Liver (tissue), 9 donors: ENCODE measurements around the gene ANKS3. TPM values are rescaled to one million over a fixed set of nuclear protein-coding genes. Genes with fewer than 3 reads are reported as not detected.

Experiments used
- DNase-seq: peaks from one replicate; pipeline ENCODE4 v3.0.0-alpha.2; 2017; ENCODE audit warnings: low spot score
- H3K27ac ChIP-seq, 2 donors: one replicate each; pipeline ENCODE4 v1.7.0; 2013; ENCODE audit warnings: inconsistent platforms in 2 of 2, low read length in 2 of 2, control low read depth in 1 of 2, low read depth in 1 of 2, mild to moderate bottlenecking in 1 of 2
- H3K27me3 ChIP-seq, 4 donors: one replicate each; pipeline versions ENCODE4 v1.6.1 to v1.7.0; 2013; ENCODE audit warnings: low read length in 3 of 4, inconsistent platforms in 1 of 4, mild to moderate bottlenecking in 1 of 4, moderate library complexity in 1 of 4; ENCODE audit not compliant: control insufficient read depth in 4 of 4, insufficient read depth in 4 of 4
- H3K36me3 ChIP-seq, 4 donors: one replicate each; pipeline versions ENCODE4 v1.6.1 to v1.7.0; 2013; ENCODE audit warnings: low read length in 3 of 4, mild to moderate bottlenecking in 3 of 4, low read depth in 1 of 4, moderate library complexity in 1 of 4; ENCODE audit not compliant: control insufficient read depth in 4 of 4, insufficient read depth in 3 of 4
- H3K4me1 ChIP-seq, 4 donors: one replicate each; pipeline versions ENCODE4 v1.6.1 to v1.7.0; 2013; ENCODE audit warnings: low read length in 3 of 4, mild to moderate bottlenecking in 3 of 4, moderate library complexity in 1 of 4; ENCODE audit not compliant: control insufficient read depth in 4 of 4, insufficient read depth in 4 of 4
- H3K4me3 ChIP-seq, 3 donors: one replicate each; pipeline versions ENCODE4 v1.6.1 to v1.7.0; 2013; ENCODE audit warnings: low read length in 3 of 3, control low read depth in 1 of 3, low read depth in 1 of 3, mild to moderate bottlenecking in 1 of 3
- H3K9ac ChIP-seq, 2 donors: one replicate each; pipeline ENCODE4 v1.7.0; 2013; ENCODE audit warnings: low read length in 2 of 2, mild to moderate bottlenecking in 2 of 2, moderate library complexity in 2 of 2, control low read depth in 1 of 2, low read depth in 1 of 2
- H3K9me3 ChIP-seq, 4 donors: one replicate each; pipeline versions ENCODE4 v1.6.1 to v1.7.0; 2013; ENCODE audit warnings: low read length in 3 of 4; ENCODE audit not compliant: control insufficient read depth in 4 of 4
- EGR1 ChIP-seq, 2 donors: IDR thresholded peaks; 2 replicates each; pipeline ENCODE4 v1.6.1; 2016 to 2018; ENCODE audit warnings: antibody characterized with exemption in 2 of 2, low read depth in 2 of 2
- FOXA2 ChIP-seq: IDR thresholded peaks from 2 replicates; pipeline ENCODE4 v1.6.1; 2016; ENCODE audit warnings: antibody characterized with exemption
- GABPA ChIP-seq, 2 donors: IDR thresholded peaks in 1 of 2; conservative IDR thresholded peaks in 1 of 2; 2 replicates each; pipeline ENCODE4 v1.6.1; 2016; ENCODE audit warnings: antibody characterized with exemption in 2 of 2, mild to moderate bottlenecking in 1 of 2, moderate library complexity in 1 of 2
- HNF4A ChIP-seq, 2 donors: conservative IDR thresholded peaks; 2 replicates each; pipeline ENCODE4 v1.6.1; 2016; ENCODE audit warnings: antibody characterized with exemption in 2 of 2, mild to moderate bottlenecking in 2 of 2
- HNF4G ChIP-seq: IDR thresholded peaks from 2 replicates; pipeline ENCODE4 v1.6.1; 2016; ENCODE audit warnings: antibody characterized with exemption
- JUND ChIP-seq, 2 donors: IDR thresholded peaks; 2 replicates each; pipeline ENCODE4 v1.6.1; 2016; ENCODE audit warnings: antibody characterized with exemption in 2 of 2
- NR2F2 ChIP-seq: IDR thresholded peaks from 2 replicates; pipeline ENCODE4 v1.6.1; 2016; ENCODE audit warnings: antibody characterized with exemption
- RAD21 ChIP-seq, 2 donors: IDR thresholded peaks; 2 replicates each; pipeline ENCODE4 v1.6.1; 2016; ENCODE audit warnings: antibody characterized with exemption in 2 of 2, mild to moderate bottlenecking in 2 of 2
- SP1 ChIP-seq: IDR thresholded peaks from 2 replicates; pipeline ENCODE4 v1.6.1; 2018; ENCODE audit warnings: antibody characterized with exemption, mild to moderate bottlenecking
- TAF1 ChIP-seq: conservative IDR thresholded peaks from 2 replicates; pipeline ENCODE4 v1.6.1; 2016; ENCODE audit warnings: antibody characterized with exemption, mild to moderate bottlenecking
- YY1 ChIP-seq: IDR thresholded peaks from 2 replicates; pipeline ENCODE4 v1.6.1; 2016; ENCODE audit warnings: antibody characterized with exemption, mild to moderate bottlenecking
- WGBS: extraction: QIAGEN DNeasy Blood & Tissue Kit; methylation state at CpG from one replicate; pipeline ENCODE4 v1.1.7; 2013; 5-methylcytosine and 5-hydroxymethylcytosine counted together
- polyA plus RNA-seq, 2 donors: library from polyadenylated mRNA; stranded (reverse) in 1 of 2; unstranded in 1 of 2; fragments of 200-250 nt in 1 of 2; fragments of >200 nt in 1 of 2; fragmentation: Nextera tagmentation in 1 of 2; extraction: Ambion mirVana in 1 of 2; gene quantifications; one replicate each; pipeline versions ENCODE4 v1.2.1 to v1.2.3, GENCODE V29; 2013 to 2015
- total RNA-seq, 2 donors: library from RNA; depleted of rRNA; stranded (reverse); fragments of >200 nt; gene quantifications; one replicate each; pipeline ENCODE4 v1.2.3, GENCODE V29; 2014
- TF ChIP-seq, protein P1 (sequence below): fragments of 150-350 bp; IDR thresholded peaks from 2 replicates; pipeline ENCODE4 v1.5.1; 2017; ENCODE audit warnings: improper control_type of control experiment, low read depth, low read length; ENCODE audit not compliant: missing input control
- TF ChIP-seq, protein P2 (sequence below): IDR thresholded peaks from 2 replicates; pipeline ENCODE4 v1.6.1; 2016; ENCODE audit warnings: antibody characterized with exemption, mild to moderate bottlenecking
- donor health status: healthy.
- donor health status: healthy.
- donor health status: healthy.
- donor health status: healthy.
- donor health status: healthy.

Gene ANKS3
- total and polyA plus RNA-seq, 4 donors: 4.0 to 14.0 (median 4.7) TPM

DNA sequence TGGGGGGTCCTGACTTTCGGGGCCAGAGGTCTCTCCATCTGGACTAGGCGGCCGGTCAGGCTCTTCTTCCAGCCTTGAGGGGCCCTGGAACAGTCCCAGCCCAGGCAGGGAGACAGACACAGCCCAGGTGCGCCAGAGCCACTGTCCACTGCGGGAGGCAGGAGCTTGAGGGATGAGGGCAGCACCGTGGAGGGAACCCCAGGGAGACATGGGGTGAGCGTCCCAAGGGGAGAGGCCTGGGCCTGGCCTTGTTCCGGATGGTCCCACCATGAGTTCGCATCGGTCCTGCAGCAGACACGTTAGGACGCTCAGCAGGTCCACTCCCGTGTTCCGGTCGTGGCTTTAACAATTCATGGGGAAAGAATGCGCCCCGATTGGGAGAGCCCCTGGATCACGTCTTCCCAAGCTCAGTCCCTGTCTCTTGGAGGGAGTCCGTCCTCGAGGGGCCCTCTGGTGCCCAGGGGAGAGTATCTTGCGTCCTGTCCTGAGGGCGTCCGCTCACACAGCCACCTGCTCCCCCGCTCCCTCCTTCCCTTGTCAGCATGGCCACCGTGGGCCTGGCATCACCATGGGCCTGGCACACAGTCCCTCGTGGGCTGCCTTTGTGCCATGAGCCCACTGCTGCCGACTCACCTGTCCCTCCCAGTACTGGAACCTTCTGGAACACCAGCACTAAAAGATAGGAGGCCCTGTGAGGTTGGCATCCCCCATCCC is 47.4 kb downstream of the ANKS3 start:
- Histone ChIP-seq H3K36me3 (peaks cover 0 to 12% (median 6%) of the 10 kb centered on the region in 4 donors), H3K27me3 (no peaks in the 10 kb centered on the region), H3K9ac (no peak overlapping the region), H3K9me3 (no peaks in the 10 kb centered on the region), H3K4me3 (no peak overlapping the region), H3K4me1 (peaks cover 20 to 93% (median 77%) of the 10 kb centered on the region in 4 donors), H3K27ac (peak overlapping the region in 1 of 2 donors; percentile 98)
- no peak for DNase-seq
- 92% methylated on average over 27 of the region's 27 CpGs for WGBS
- TF ChIP-seq, protein P1, sequence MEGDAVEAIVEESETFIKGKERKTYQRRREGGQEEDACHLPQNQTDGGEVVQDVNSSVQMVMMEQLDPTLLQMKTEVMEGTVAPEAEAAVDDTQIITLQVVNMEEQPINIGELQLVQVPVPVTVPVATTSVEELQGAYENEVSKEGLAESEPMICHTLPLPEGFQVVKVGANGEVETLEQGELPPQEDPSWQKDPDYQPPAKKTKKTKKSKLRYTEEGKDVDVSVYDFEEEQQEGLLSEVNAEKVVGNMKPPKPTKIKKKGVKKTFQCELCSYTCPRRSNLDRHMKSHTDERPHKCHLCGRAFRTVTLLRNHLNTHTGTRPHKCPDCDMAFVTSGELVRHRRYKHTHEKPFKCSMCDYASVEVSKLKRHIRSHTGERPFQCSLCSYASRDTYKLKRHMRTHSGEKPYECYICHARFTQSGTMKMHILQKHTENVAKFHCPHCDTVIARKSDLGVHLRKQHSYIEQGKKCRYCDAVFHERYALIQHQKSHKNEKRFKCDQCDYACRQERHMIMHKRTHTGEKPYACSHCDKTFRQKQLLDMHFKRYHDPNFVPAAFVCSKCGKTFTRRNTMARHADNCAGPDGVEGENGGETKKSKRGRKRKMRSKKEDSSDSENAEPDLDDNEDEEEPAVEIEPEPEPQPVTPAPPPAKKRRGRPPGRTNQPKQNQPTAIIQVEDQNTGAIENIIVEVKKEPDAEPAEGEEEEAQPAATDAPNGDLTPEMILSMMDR: no peak
- TF ChIP-seq RAD21 (IDR thresholded peaks at IDR 0.05) (no peak), FOXA2 (no peak), JUND (IDR thresholded peaks at IDR 0.05) (no peak), TAF1 (no peak), SP1 (no peak), GABPA (IDR thresholded peaks at IDR 0.05 in 1 of 2, conservative IDR thresholded peaks at IDR 0.05 in 1 of 2) (no peak), HNF4G (no peak), NR2F2 (no peak), HNF4A (conservative IDR thresholded peaks at IDR 0.05) (no peak)
- TF ChIP-seq, protein P2, sequence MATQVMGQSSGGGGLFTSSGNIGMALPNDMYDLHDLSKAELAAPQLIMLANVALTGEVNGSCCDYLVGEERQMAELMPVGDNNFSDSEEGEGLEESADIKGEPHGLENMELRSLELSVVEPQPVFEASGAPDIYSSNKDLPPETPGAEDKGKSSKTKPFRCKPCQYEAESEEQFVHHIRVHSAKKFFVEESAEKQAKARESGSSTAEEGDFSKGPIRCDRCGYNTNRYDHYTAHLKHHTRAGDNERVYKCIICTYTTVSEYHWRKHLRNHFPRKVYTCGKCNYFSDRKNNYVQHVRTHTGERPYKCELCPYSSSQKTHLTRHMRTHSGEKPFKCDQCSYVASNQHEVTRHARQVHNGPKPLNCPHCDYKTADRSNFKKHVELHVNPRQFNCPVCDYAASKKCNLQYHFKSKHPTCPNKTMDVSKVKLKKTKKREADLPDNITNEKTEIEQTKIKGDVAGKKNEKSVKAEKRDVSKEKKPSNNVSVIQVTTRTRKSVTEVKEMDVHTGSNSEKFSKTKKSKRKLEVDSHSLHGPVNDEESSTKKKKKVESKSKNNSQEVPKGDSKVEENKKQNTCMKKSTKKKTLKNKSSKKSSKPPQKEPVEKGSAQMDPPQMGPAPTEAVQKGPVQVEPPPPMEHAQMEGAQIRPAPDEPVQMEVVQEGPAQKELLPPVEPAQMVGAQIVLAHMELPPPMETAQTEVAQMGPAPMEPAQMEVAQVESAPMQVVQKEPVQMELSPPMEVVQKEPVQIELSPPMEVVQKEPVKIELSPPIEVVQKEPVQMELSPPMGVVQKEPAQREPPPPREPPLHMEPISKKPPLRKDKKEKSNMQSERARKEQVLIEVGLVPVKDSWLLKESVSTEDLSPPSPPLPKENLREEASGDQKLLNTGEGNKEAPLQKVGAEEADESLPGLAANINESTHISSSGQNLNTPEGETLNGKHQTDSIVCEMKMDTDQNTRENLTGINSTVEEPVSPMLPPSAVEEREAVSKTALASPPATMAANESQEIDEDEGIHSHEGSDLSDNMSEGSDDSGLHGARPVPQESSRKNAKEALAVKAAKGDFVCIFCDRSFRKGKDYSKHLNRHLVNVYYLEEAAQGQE: no peak

DNA sequence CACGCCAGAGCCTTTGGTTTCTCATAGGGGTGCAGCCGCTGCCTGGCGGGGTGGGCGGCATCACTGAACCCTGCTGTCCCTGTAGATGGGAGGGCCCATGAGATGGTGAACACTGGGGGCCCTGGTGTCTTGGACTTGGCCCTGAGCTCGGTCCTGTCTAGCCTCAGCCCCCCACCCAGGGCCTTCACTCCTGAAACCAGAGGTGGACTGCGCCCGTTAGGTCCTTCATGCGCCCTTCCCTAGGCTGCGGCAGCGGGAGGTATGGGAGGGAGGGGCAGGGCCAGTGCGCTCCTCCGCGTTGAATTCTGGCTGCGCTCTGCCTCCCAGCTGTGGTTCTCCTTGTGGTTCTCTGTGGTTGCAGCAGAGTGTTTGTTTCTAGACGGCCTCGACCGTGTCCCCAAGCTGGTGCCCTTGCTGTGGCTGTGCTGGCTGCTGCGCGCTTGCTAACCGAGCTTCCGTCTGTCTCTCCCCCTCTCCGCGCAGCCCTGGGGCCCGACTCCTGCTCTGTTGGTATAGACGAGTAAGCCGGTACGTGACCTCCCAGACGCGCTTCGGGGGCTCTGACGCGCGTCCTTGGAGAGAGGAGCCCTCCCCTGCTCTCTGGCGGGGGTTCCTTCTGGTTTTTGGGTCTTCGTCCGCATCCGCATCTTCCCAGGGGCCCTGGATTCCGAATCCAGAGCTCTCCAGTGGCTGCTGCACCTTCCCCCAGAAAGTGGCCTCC is 48.1 kb downstream of the ANKS3 start:
- Histone ChIP-seq H3K4me3 (no peak overlapping the region), H3K9me3 (no peaks in the 10 kb centered on the region), H3K9ac (no peak overlapping the region), H3K36me3 (peaks cover 0 to 12% (median 6%) of the 10 kb centered on the region in 4 donors), H3K4me1 (peaks cover 20 to 94% (median 78%) of the 10 kb centered on the region in 4 donors), H3K27ac (peak overlapping the region; percentile 88 to 98), H3K27me3 (no peaks in the 10 kb centered on the region)
- DNase-seq: no peak
- WGBS: 94% methylated on average over 38 of the region's 38 CpGs
- no peak for TF ChIP-seq YY1
- TF ChIP-seq JUND (IDR thresholded peaks at IDR 0.05): no peak
- TF ChIP-seq, protein P2: no peak
- TF ChIP-seq EGR1 (IDR thresholded peaks at IDR 0.05; ENCODE audit: low read depth in 2 of 2): no peak
- TF ChIP-seq, protein P1: no peak
- no peak for TF ChIP-seq TAF1
